ENCODE results near the gene KIF25. TPM values are rescaled to one million over a fixed set of nuclear protein-coding genes. Genes with fewer than 3 reads are reported as not detected.

Gene KIF25
- polyA plus RNA-seq, 1 donor from 2014 or later: not detected

- no peak overlapping the region for H3K27ac ChIP-seq (ENCODE audit: low read length)
- H4K20me1 ChIP-seq (ENCODE audit: insufficient read depth): no peaks in the 10 kb centered on the region
Measured at GRCh38 chr6:168016176-168016620, 18.7 kb downstream of the KIF25 start.

GRCh38 chr6:168016721-168017525 lies 19.5 kb downstream of the KIF25 start:
- no peak overlapping the region for H3K27ac ChIP-seq (ENCODE audit: low read length)
- H3K9ac ChIP-seq (ENCODE audit: low read length): no peak overlapping the region
- H2AFZ ChIP-seq (ENCODE audit: low read depth, low read length): no peak overlapping the region
- H3K9me3 ChIP-seq (ENCODE audit: low read length): peaks cover 6% of the 10 kb centered on the region
- H3K9me2 ChIP-seq (ENCODE audit: insufficient read depth, low read length): no peaks in the 10 kb centered on the region
- H4K20me1 ChIP-seq (ENCODE audit: insufficient read depth): no peaks in the 10 kb centered on the region
- no peaks in the 10 kb centered on the region for H3F3A ChIP-seq (ENCODE audit: insufficient read depth, low read length, poor library complexity, severe bottlenecking)
- no peak for TF ChIP-seq RAD21 (conservative IDR thresholded peaks at IDR 0.05)
- no peak for TF ChIP-seq EP300 (conservative IDR thresholded peaks at IDR 0.05; ENCODE audit: poor library complexity, severe bottlenecking)
- no peak for TF ChIP-seq REST (IDR thresholded peaks at IDR 0.05; ENCODE audit: borderline replicate concordance)
- TF ChIP-seq MXI1 (conservative IDR thresholded peaks at IDR 0.05; ENCODE audit: poor library complexity, severe bottlenecking): no peak
- no peak for TF ChIP-seq POLR2AphosphoS5 (IDR thresholded peaks at IDR 0.05)
- TF ChIP-seq CTCF (IDR thresholded peaks at IDR 0.05; ENCODE audit: poor library complexity, severe bottlenecking): no peak
- no peak for TF ChIP-seq EZH2 (IDR thresholded peaks at IDR 0.05; ENCODE audit: borderline replicate concordance, insufficient read depth, low read length, poor library complexity, severe bottlenecking)
- no peak for TF ChIP-seq SMC3 (conservative IDR thresholded peaks at IDR 0.05; ENCODE audit: poor library complexity)
- no peak for TF ChIP-seq TAF1 (IDR thresholded peaks at IDR 0.05; ENCODE audit: low read depth)
- no peak overlapping the region for H3K4me2 ChIP-seq (ENCODE audit: low read length)
- H3K4me3 ChIP-seq (ENCODE audit: low read length): no peak overlapping the region
- H3K27me3 ChIP-seq (ENCODE audit: insufficient read depth, low read depth, low read length): no peaks in the 10 kb centered on the region
- no peaks in the 10 kb centered on the region for H3K79me2 ChIP-seq (replicated peaks; ENCODE audit: insufficient read depth, low read length)
- no peaks in the 10 kb centered on the region for H3K36me3 ChIP-seq (ENCODE audit: insufficient read depth, low read length)

More at GRCh38 chr6:168016176-168016620, 18.7 kb downstream of the KIF25 start:
- Histone ChIP-seq H3K4me2 (ENCODE audit: low read length) (no peak overlapping the region), H3K9me3 (ENCODE audit: low read length) (peaks cover 11% of the 10 kb centered on the region), H3K36me3 (ENCODE audit: insufficient read depth, low read length) (no peaks in the 10 kb centered on the region), H3K9ac (ENCODE audit: low read length) (no peak overlapping the region), H2AFZ (ENCODE audit: low read depth, low read length) (no peak overlapping the region), H3F3A (ENCODE audit: insufficient read depth, low read length, poor library complexity, severe bottlenecking) (no peaks in the 10 kb centered on the region), H3K4me3 (ENCODE audit: low read length) (no peak overlapping the region), H3K79me2 (replicated peaks; ENCODE audit: insufficient read depth, low read length) (no peaks in the 10 kb centered on the region), H3K9me2 (ENCODE audit: insufficient read depth, low read length) (no peaks in the 10 kb centered on the region), H3K27me3 (ENCODE audit: insufficient read depth, low read depth, low read length) (no peaks in the 10 kb centered on the region)
- TF ChIP-seq EZH2 (IDR thresholded peaks at IDR 0.05; ENCODE audit: borderline replicate concordance, insufficient read depth, low read length, poor library complexity, severe bottlenecking): no peak
- TF ChIP-seq POLR2AphosphoS5 (IDR thresholded peaks at IDR 0.05): no peak
- no peak for TF ChIP-seq EP300 (conservative IDR thresholded peaks at IDR 0.05; ENCODE audit: poor library complexity, severe bottlenecking)
- TF ChIP-seq CTCF (IDR thresholded peaks at IDR 0.05; ENCODE audit: poor library complexity, severe bottlenecking): no peak
- no peak for TF ChIP-seq TAF1 (IDR thresholded peaks at IDR 0.05; ENCODE audit: low read depth)
